Brain microvascular endothelial cell (primary cell): Measurements from ENCODE around the gene KDM7A.

ENCODE experiments used
- DNase-seq: peaks from one replicate; pipeline ENCODE4 v3.0.0-alpha.2; 2020
- H3K27ac ChIP-seq: fragments of 250-450 bp; sonication (Bioruptor Pico); 2 replicates; pipeline ENCODE4 v1.5.1; 2020; ENCODE audit warnings: mild to moderate bottlenecking, moderate library complexity
- H3K27me3 ChIP-seq: fragments of 250-450 bp; sonication (Bioruptor Pico); replicated peaks from 2 replicates; pipeline ENCODE4 v1.5.1; 2020; ENCODE audit warnings: mild to moderate bottlenecking
- H3K36me3 ChIP-seq: fragments of 250-450 bp; sonication (Bioruptor Pico); replicated peaks from 2 replicates; pipeline ENCODE4 v1.5.1; 2020; ENCODE audit warnings: mild to moderate bottlenecking
- H3K4me3 ChIP-seq: 2 replicates; pipeline ENCODE4 v1.5.1; 2011; ENCODE audit warnings: low read depth, mild to moderate bottlenecking, control low read depth, low read length, moderate library complexity
- in situ Hi-C: cut with HindIII; loops from 2 replicates; pipeline ENCODE4 v1.10.0; 2017; ENCODE audit warnings: low sequenced_read_pairs, low pct_ligation_motif_present
- TF ChIP-seq, protein P1 (sequence below): IDR thresholded peaks from 2 replicates; pipeline ENCODE4 v1.5.1; 2011; ENCODE audit warnings: low read depth, mild to moderate bottlenecking, moderate library complexity, low read length, control low read depth, inconsistent platforms; ENCODE audit errors: missing control alignments

Gene KDM7A

DNA sequence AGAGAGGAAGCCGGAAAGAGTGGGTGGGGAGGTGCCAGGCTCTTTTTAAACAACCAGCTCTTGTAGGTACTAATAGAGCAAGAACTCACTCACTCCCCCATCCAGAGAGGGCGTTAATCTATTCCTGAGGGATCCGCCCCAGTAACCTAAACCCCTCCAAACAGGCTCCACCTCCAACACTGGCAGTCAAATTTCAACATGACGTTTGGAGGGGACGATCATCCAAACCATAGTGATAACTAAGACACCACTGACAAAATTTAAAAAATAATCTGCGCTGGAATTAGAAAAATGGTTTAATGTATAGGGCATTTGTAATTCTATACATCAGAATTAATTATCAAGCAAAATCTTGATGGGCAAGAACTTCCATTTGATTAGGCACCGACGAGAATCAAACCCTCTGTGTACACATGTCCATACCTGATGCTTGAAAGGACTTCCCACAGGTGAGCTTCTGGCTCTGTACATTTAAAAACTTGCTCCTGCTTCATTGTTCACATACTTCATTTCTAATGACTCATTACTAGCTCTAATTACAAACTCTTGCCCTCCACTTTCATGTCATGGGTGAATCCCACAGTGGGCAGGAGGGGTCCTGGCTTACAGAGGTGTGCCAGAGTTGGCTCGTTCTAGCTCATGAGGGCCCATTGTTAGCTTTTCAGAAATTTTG lies 20.6 kb upstream of the KDM7A start:
- TF ChIP-seq, protein P1, sequence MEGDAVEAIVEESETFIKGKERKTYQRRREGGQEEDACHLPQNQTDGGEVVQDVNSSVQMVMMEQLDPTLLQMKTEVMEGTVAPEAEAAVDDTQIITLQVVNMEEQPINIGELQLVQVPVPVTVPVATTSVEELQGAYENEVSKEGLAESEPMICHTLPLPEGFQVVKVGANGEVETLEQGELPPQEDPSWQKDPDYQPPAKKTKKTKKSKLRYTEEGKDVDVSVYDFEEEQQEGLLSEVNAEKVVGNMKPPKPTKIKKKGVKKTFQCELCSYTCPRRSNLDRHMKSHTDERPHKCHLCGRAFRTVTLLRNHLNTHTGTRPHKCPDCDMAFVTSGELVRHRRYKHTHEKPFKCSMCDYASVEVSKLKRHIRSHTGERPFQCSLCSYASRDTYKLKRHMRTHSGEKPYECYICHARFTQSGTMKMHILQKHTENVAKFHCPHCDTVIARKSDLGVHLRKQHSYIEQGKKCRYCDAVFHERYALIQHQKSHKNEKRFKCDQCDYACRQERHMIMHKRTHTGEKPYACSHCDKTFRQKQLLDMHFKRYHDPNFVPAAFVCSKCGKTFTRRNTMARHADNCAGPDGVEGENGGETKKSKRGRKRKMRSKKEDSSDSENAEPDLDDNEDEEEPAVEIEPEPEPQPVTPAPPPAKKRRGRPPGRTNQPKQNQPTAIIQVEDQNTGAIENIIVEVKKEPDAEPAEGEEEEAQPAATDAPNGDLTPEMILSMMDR = no peak
- Histone ChIP-seq H3K4me3 (no peak overlapping the region), H3K27ac (no peak overlapping the region), H3K27me3 (no peaks in the 10 kb centered on the region), H3K36me3 (no peaks in the 10 kb centered on the region)
- in situ Hi-C loops = no loop called here
- no peak for DNase-seq

DNA sequence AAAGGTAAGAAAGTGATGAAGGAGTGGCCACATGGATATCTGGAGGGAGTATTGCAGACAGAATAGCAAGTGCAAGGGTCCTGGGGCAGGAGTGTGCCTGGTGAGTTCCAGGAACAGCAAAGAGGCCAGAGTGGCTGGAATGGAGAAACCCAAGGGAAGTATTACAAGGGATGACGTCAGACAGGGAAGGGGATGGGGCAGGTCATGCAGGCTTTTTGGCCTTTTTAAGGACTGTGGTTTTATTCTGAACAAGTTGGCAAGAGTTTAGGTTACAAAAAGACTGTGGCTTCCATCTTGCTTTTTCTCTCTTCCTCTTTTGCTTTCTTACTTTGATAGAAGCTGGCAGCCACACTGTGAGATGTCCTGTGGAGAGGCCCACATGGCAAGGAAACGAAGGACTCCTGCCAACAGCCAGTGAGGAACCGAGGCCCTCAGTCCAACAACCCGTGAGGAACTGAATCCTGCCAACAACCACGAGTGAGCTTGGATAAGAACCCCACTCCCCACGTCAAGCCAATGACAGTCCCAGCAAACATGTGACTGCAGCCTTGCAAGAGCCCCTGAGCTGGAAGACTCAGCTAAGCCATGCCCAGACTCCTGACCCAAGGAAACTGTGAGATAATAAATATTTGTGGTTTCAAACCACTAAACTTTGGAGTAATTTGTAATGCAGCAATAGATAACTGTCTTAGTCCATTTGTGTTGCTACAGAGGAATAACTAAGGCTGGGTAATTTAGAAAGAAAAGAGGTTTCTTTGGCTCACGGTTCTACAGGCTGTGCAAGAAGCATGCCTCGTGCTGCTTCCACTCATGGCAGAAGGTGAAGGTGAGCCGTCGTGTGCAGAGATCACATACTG lies 19.8 kb upstream of the KDM7A start:
- no peak overlapping the region for H3K27ac ChIP-seq
- DNase-seq = peak; percentile 53
- H3K4me3 ChIP-seq = no peak overlapping the region
- TF ChIP-seq, protein P1 = no peak
- H3K27me3 ChIP-seq = no peaks in the 10 kb centered on the region
- H3K36me3 ChIP-seq = no peaks in the 10 kb centered on the region
- in situ Hi-C loops = no loop called here

DNA sequence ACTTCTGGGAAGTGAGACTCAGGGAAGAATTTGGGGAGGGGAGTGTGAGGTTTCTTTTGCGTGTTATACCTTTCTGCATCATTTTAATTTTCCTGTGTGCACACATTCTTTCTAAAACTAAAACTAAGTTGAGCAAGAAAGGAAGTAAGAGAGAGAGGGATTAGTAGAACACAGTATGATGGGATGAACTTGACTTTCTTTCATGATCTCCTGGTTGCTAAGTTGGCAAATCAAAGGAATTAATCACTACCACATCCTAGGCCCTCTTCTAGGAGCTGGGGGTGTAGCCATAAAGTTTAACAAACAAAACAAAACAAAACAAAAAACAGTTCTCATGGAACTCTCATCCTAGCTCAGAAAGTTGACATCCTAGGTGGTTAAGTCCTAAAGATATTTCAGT lies 19.1 kb upstream of the KDM7A start:
- in situ Hi-C loops = no loop called here
- TF ChIP-seq, protein P1 = no peak
- Histone ChIP-seq H3K36me3 (no peaks in the 10 kb centered on the region), H3K4me3 (no peak overlapping the region), H3K27me3 (no peaks in the 10 kb centered on the region), H3K27ac (no peak overlapping the region)
- DNase-seq = no peak

DNA sequence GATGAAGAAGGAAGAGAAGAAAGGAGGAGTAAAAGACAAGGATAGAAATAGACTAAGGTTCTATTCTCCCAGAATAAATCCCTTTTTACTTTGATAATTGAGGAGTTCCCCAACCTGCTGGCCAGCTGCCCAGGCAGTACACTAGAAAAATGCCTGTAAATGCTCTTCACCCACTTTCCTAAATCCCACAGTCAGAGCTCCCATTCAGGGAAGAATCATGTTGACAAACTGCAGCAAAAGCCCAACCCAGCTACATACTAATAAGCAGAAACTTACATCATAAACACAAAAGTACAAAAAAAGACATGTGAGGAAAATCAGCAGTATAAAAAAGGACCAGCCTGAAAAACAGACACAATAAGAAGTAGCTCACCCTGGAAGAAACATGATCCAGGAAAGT lies 15.8 kb upstream of the KDM7A start:
- no peak for DNase-seq
- TF ChIP-seq, protein P1 = no peak
- H3K27me3 ChIP-seq = peaks cover 5% of the 10 kb centered on the region
- H3K27ac ChIP-seq = no peak overlapping the region
- in situ Hi-C loops = no loop called here
- H3K36me3 ChIP-seq = no peaks in the 10 kb centered on the region
- no peak overlapping the region for H3K4me3 ChIP-seq

DNA sequence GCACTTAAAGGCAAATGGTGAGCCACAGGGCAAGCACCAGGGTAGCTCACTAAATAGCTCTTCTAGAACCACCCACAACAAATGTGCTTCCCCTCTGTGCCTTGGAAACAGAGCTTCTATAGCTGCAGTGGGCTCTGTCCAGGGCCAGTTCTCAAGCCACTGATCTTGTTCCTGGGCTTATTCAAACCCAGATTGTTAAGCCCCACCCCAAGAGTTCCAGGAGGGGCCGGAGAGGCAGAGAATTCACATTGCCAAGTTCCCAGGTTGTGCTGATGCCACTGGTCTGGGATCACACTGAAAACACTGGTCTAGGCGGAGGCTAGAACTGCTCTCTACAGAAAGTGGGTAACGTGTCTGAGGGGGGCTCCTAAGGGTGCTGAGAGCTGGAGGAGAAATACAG lies 15.4 kb upstream of the KDM7A start:
- H3K36me3 ChIP-seq = no peaks in the 10 kb centered on the region
- TF ChIP-seq, protein P1 = no peak
- H3K4me3 ChIP-seq = no peak overlapping the region
- no peak for DNase-seq
- in situ Hi-C loops = no loop called here
- no peak overlapping the region for H3K27ac ChIP-seq
- H3K27me3 ChIP-seq = peaks cover 5% of the 10 kb centered on the region
